ENCODE measurements around the gene PLD5. TPM values are rescaled to one million over a fixed set of nuclear protein-coding genes. Genes with fewer than 3 reads are reported as not detected.

PLD5 gene
- polyA plus RNA-seq, 3 donors: not detected

GRCh38 chr1:242239398-242239797 is 285.1 kb downstream of the PLD5 start:
- Histone ChIP-seq H4K20me1 (ENCODE audit: insufficient read depth, low read length) (no peaks in the 10 kb centered on the region), H2AFZ (ENCODE audit: insufficient read depth, low read depth, low read length, poor library complexity, severe bottlenecking) (no peak overlapping the region), H3K79me2 (ENCODE audit: insufficient read depth, low read length) (no peaks in the 10 kb centered on the region), H3K4me2 (replicated peaks; ENCODE audit: extremely low read depth, low read length, poor library complexity, severe bottlenecking) (no peak overlapping the region), H3K27me3 (ENCODE audit: control insufficient read depth in 2 of 2, insufficient read depth in 2 of 2, low read length in 2 of 2) (no peaks in the 10 kb centered on the region), H3K4me3 (replicated peaks in 1 of 3; ENCODE audit: low read depth in 2 of 3, low read length in 3 of 3) (no peak overlapping the region), H3K9ac (ENCODE audit: insufficient read depth, low read length, poor library complexity, severe bottlenecking) (no peak overlapping the region), H3K36me3 (replicated peaks in 1 of 2; ENCODE audit: control insufficient read depth in 1 of 2, insufficient read depth in 2 of 2, low read length in 2 of 2) (no peaks in the 10 kb centered on the region), H3K9me3 (replicated peaks in 1 of 2; ENCODE audit: control insufficient read depth in 1 of 2, insufficient read depth in 1 of 2, low read length in 2 of 2) (no peaks in the 10 kb centered on the region), H3K4me1 (ENCODE audit: control insufficient read depth in 1 of 2, insufficient read depth in 2 of 2, low read length in 2 of 2) (no peaks in the 10 kb centered on the region), H3K27ac (ENCODE audit: low read depth in 1 of 2, low read length in 2 of 2) (no peak overlapping the region)
- no peak for TF ChIP-seq CTCF (IDR thresholded peaks at IDR 0.05)
- Mint-ChIP-seq H3K9me3 (peaks cover 0 to 3% (median 0%) of the 10 kb centered on the region in 7 donors), H3K4me3 (no peak overlapping the region), H3K27me3 (ENCODE audit: low read depth in 3 of 3) (peaks cover 0 to 1% (median 1%) of the 10 kb centered on the region in 3 donors), H3K4me1 (no peaks in the 10 kb centered on the region), H3K36me3 (no peaks in the 10 kb centered on the region), H3K27ac (no peak overlapping the region)
- WGBS (ENCODE audit: insufficient coverage): no CpG with 5 or more reads among the region's 7 CpGs
- intact Hi-C loops (cut with micrococcal nuclease): no loop called here
- no peak for DNase-seq

GRCh38 chr1:242237051-242237450 is 287.4 kb downstream of the PLD5 start:
- Histone ChIP-seq H3K79me2 (ENCODE audit: insufficient read depth, low read length) (no peaks in the 10 kb centered on the region), H3K4me2 (replicated peaks; ENCODE audit: extremely low read depth, low read length, poor library complexity, severe bottlenecking) (no peak overlapping the region), H3K27ac (ENCODE audit: low read depth in 1 of 2, low read length in 2 of 2) (no peak overlapping the region), H3K36me3 (replicated peaks in 1 of 2; ENCODE audit: control insufficient read depth in 1 of 2, insufficient read depth in 2 of 2, low read length in 2 of 2) (no peaks in the 10 kb centered on the region), H3K27me3 (ENCODE audit: control insufficient read depth in 2 of 2, insufficient read depth in 2 of 2, low read length in 2 of 2) (no peaks in the 10 kb centered on the region), H3K9ac (ENCODE audit: insufficient read depth, low read length, poor library complexity, severe bottlenecking) (no peak overlapping the region), H2AFZ (ENCODE audit: insufficient read depth, low read depth, low read length, poor library complexity, severe bottlenecking) (no peak overlapping the region), H3K9me3 (replicated peaks in 1 of 2; ENCODE audit: control insufficient read depth in 1 of 2, insufficient read depth in 1 of 2, low read length in 2 of 2) (no peaks in the 10 kb centered on the region), H3K4me1 (ENCODE audit: control insufficient read depth in 1 of 2, insufficient read depth in 2 of 2, low read length in 2 of 2) (no peaks in the 10 kb centered on the region), H4K20me1 (ENCODE audit: insufficient read depth, low read length) (no peaks in the 10 kb centered on the region), H3K4me3 (replicated peaks in 1 of 3; ENCODE audit: low read depth in 2 of 3, low read length in 3 of 3) (no peak overlapping the region)
- intact Hi-C loops (cut with micrococcal nuclease): no loop called here
- peaks cover 0 to 1% (median 0%) of the 10 kb centered on the region in 3 donors for H3K27me3 Mint-ChIP-seq (ENCODE audit: low read depth in 3 of 3)
- no CpG with 5 or more reads among the region's 1 CpG for WGBS (ENCODE audit: insufficient coverage)
- DNase-seq: no peak
- TF ChIP-seq CTCF (IDR thresholded peaks at IDR 0.05): no peak
- no peak overlapping the region for H3K27ac Mint-ChIP-seq
- H3K9me3 Mint-ChIP-seq: peaks cover 0 to 7% (median 0%) of the 10 kb centered on the region in 7 donors
- no peaks in the 10 kb centered on the region for H3K4me1 Mint-ChIP-seq
- no peaks in the 10 kb centered on the region for H3K36me3 Mint-ChIP-seq
- H3K4me3 Mint-ChIP-seq: no peak overlapping the region
